ENCODE data around the gene CIDEC.
A peak's percentile ranks its signal among the peaks of the same experiment; 100 is the strongest.

The CIDEC gene

GRCh38 chr3:9837701-9838582 is 42.1 kb downstream of the CIDEC start:
- Histone ChIP-seq H2BK5ac (ENCODE audit: low read length) (peak overlapping the region; percentile 48), H3K79me1 (ENCODE audit: low read depth, low read length) (no peaks in the 10 kb centered on the region), H3K18ac (ENCODE audit: low read length) (no peak overlapping the region), H3K4ac (ENCODE audit: low read length) (no peak overlapping the region), H4K91ac (ENCODE audit: low read depth, low read length, poor library complexity) (no peak overlapping the region), H3K9me3 (replicated peaks in 1 of 2; ENCODE audit: control insufficient read depth in 2 of 2, insufficient read depth in 1 of 2, low read depth in 1 of 2, low read length in 2 of 2) (no peaks in the 10 kb centered on the region), H3K27me3 (ENCODE audit: control insufficient read depth in 3 of 3, insufficient read depth in 3 of 3, low read depth in 1 of 3, low read length in 3 of 3) (no peaks in the 10 kb centered on the region), H3K23ac (ENCODE audit: low read depth, low read length, poor library complexity) (peak overlapping the region; percentile 70), H2AK5ac (ENCODE audit: low read depth, low read length) (no peak overlapping the region), H2BK15ac (ENCODE audit: low read length) (no peak overlapping the region), H3K4me2 (ENCODE audit: insufficient read depth, low read length, poor library complexity, severe bottlenecking) (no peak overlapping the region), H3K27ac (replicated peaks; ENCODE audit: low read length) (no peak overlapping the region), H3K4me1 (ENCODE audit: control insufficient read depth in 2 of 2, insufficient read depth in 1 of 2, low read depth in 1 of 2, low read length in 2 of 2) (peaks cover 0 to under 1% of the 10 kb centered on the region in 2 donors), H3K36me3 (replicated peaks in 1 of 2; ENCODE audit: control insufficient read depth in 2 of 2, insufficient read depth in 2 of 2, low read length in 2 of 2) (peaks cover 46 to 79% of the 10 kb centered on the region in 2 donors), H4K8ac (ENCODE audit: low read depth, low read length) (no peak overlapping the region), H3K4me3 (ENCODE audit: low read length in 2 of 2) (no peak overlapping the region), H2BK12ac (ENCODE audit: low read length) (no peak overlapping the region), H3K9ac (ENCODE audit: low read depth, low read length, poor library complexity) (peak overlapping the region; percentile 45), H2BK120ac (ENCODE audit: low read depth, low read length) (no peak overlapping the region), H3K14ac (ENCODE audit: low read length) (no peak overlapping the region), H2AFZ (ENCODE audit: low read length) (no peak overlapping the region)
- no peak for DNase-seq (ENCODE audit: low spot score)
- WGBS, 2 donors (ENCODE audit: extremely low coverage in 2 of 2, insufficient read length in 2 of 2, insufficient replicate concordance in 1 of 2), result no CpG with 5 or more reads among the region's 12 CpGs

- Histone ChIP-seq H3K4me3 (ENCODE audit: low read length in 2 of 2) (peak overlapping the region in 1 of 2 donors; percentile 19), H4K91ac (ENCODE audit: low read depth, low read length, poor library complexity) (no peak overlapping the region)
Observed at GRCh38 chr3:9834520-9835380, 45.3 kb downstream of the CIDEC start.

GRCh38 chr3:9833078-9833477 is 47.0 kb downstream of the CIDEC start:
- Histone ChIP-seq H3K4ac (ENCODE audit: low read length) (no peak overlapping the region), H2BK120ac (ENCODE audit: low read depth, low read length) (no peak overlapping the region), H4K91ac (ENCODE audit: low read depth, low read length, poor library complexity) (no peak overlapping the region), H2BK5ac (ENCODE audit: low read length) (no peak overlapping the region), H3K4me3 (ENCODE audit: low read length in 2 of 2) (no peak overlapping the region), H3K27ac (replicated peaks; ENCODE audit: low read length) (no peak overlapping the region), H2AFZ (ENCODE audit: low read length) (no peak overlapping the region), H3K9ac (ENCODE audit: low read depth, low read length, poor library complexity) (no peak overlapping the region), H3K9me3 (replicated peaks in 1 of 2; ENCODE audit: control insufficient read depth in 2 of 2, insufficient read depth in 1 of 2, low read depth in 1 of 2, low read length in 2 of 2) (no peaks in the 10 kb centered on the region), H4K8ac (ENCODE audit: low read depth, low read length) (no peak overlapping the region), H2BK12ac (ENCODE audit: low read length) (no peak overlapping the region), H3K18ac (ENCODE audit: low read length) (peak overlapping the region; percentile 48), H3K27me3 (ENCODE audit: control insufficient read depth in 3 of 3, insufficient read depth in 3 of 3, low read depth in 1 of 3, low read length in 3 of 3) (no peaks in the 10 kb centered on the region), H3K23ac (ENCODE audit: low read depth, low read length, poor library complexity) (no peak overlapping the region), H2AK5ac (ENCODE audit: low read depth, low read length) (no peak overlapping the region), H2BK15ac (ENCODE audit: low read length) (no peak overlapping the region), H3K36me3 (replicated peaks in 1 of 2; ENCODE audit: control insufficient read depth in 2 of 2, insufficient read depth in 2 of 2, low read length in 2 of 2) (peaks cover 27 to 79% of the 10 kb centered on the region in 2 donors), H3K4me2 (ENCODE audit: insufficient read depth, low read length, poor library complexity, severe bottlenecking) (no peak overlapping the region), H3K4me1 (ENCODE audit: control insufficient read depth in 2 of 2, insufficient read depth in 1 of 2, low read depth in 1 of 2, low read length in 2 of 2) (no peaks in the 10 kb centered on the region), H3K14ac (ENCODE audit: low read length) (no peak overlapping the region), H3K79me1 (ENCODE audit: low read depth, low read length) (no peaks in the 10 kb centered on the region)
- no peak for DNase-seq (ENCODE audit: low spot score)
- WGBS, 2 donors (ENCODE audit: extremely low coverage in 2 of 2, insufficient read length in 2 of 2, insufficient replicate concordance in 1 of 2), result no CpG with 5 or more reads among the region's 9 CpGs

More at GRCh38 chr3:9834520-9835380, 45.3 kb downstream of the CIDEC start:
- no peaks in the 10 kb centered on the region for H3K27me3 ChIP-seq (ENCODE audit: control insufficient read depth in 3 of 3, insufficient read depth in 3 of 3, low read depth in 1 of 3, low read length in 3 of 3)
- no peak overlapping the region for H3K18ac ChIP-seq (ENCODE audit: low read length)
- H3K9me3 ChIP-seq (replicated peaks in 1 of 2; ENCODE audit: control insufficient read depth in 2 of 2, insufficient read depth in 1 of 2, low read depth in 1 of 2, low read length in 2 of 2), result no peaks in the 10 kb centered on the region
- no peak for DNase-seq (ENCODE audit: low spot score)
- H4K8ac ChIP-seq (ENCODE audit: low read depth, low read length), result no peak overlapping the region
- H3K4ac ChIP-seq (ENCODE audit: low read length), result no peak overlapping the region
- WGBS, 2 donors (ENCODE audit: extremely low coverage in 2 of 2, insufficient read length in 2 of 2, insufficient replicate concordance in 1 of 2), result no CpG with 5 or more reads among the region's 18 CpGs
- H2AK5ac ChIP-seq (ENCODE audit: low read depth, low read length), result no peak overlapping the region
- H2BK120ac ChIP-seq (ENCODE audit: low read depth, low read length), result no peak overlapping the region
- peaks cover 32 to 78% of the 10 kb centered on the region in 2 donors for H3K36me3 ChIP-seq (replicated peaks in 1 of 2; ENCODE audit: control insufficient read depth in 2 of 2, insufficient read depth in 2 of 2, low read length in 2 of 2)
- H3K4me2 ChIP-seq (ENCODE audit: insufficient read depth, low read length, poor library complexity, severe bottlenecking), result no peak overlapping the region
- no peak overlapping the region for H2BK12ac ChIP-seq (ENCODE audit: low read length)
- no peaks in the 10 kb centered on the region for H3K4me1 ChIP-seq (ENCODE audit: control insufficient read depth in 2 of 2, insufficient read depth in 1 of 2, low read depth in 1 of 2, low read length in 2 of 2)
- H3K27ac ChIP-seq (replicated peaks; ENCODE audit: low read length), result no peak overlapping the region
- no peak overlapping the region for H3K23ac ChIP-seq (ENCODE audit: low read depth, low read length, poor library complexity)
- no peak overlapping the region for H2BK15ac ChIP-seq (ENCODE audit: low read length)
- peak overlapping the region; percentile 5 for H2BK5ac ChIP-seq (ENCODE audit: low read length)
- H3K9ac ChIP-seq (ENCODE audit: low read depth, low read length, poor library complexity), result peak overlapping the region; percentile 50
- no peak overlapping the region for H3K14ac ChIP-seq (ENCODE audit: low read length)
- no peaks in the 10 kb centered on the region for H3K79me1 ChIP-seq (ENCODE audit: low read depth, low read length)
- no peak overlapping the region for H2AFZ ChIP-seq (ENCODE audit: low read length)

DNA sequence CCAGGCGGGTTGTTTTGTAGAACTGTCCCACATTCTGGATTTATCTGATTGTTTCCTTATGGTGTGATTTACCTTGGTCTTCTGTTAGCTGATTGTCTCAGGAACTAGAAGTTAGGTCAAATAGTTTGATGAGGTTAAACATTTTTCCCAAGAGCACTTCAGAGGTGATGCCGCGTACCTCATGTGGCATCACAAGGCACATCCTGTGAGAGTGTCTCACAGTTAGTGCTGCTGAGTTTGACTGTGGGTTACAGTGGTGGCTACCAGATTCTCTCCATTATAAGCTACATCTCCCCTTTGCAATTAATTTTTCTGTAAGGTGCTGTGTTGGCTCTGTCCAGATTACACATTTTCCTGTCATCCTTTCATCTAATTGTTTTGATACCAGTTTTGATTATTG is 48.8 kb downstream of the CIDEC start:
- Histone ChIP-seq H3K27ac (replicated peaks; ENCODE audit: low read length) (no peak overlapping the region), H4K91ac (ENCODE audit: low read depth, low read length, poor library complexity) (no peak overlapping the region), H3K36me3 (replicated peaks in 1 of 2; ENCODE audit: control insufficient read depth in 2 of 2, insufficient read depth in 2 of 2, low read length in 2 of 2) (peaks cover 24 to 83% of the 10 kb centered on the region in 2 donors), H3K4ac (ENCODE audit: low read length) (no peak overlapping the region), H3K27me3 (ENCODE audit: control insufficient read depth in 3 of 3, insufficient read depth in 3 of 3, low read depth in 1 of 3, low read length in 3 of 3) (no peaks in the 10 kb centered on the region), H2BK12ac (ENCODE audit: low read length) (no peak overlapping the region), H3K23ac (ENCODE audit: low read depth, low read length, poor library complexity) (no peak overlapping the region), H2BK5ac (ENCODE audit: low read length) (no peak overlapping the region), H3K4me3 (ENCODE audit: low read length in 2 of 2) (no peak overlapping the region), H2BK120ac (ENCODE audit: low read depth, low read length) (no peak overlapping the region), H3K4me1 (ENCODE audit: control insufficient read depth in 2 of 2, insufficient read depth in 1 of 2, low read depth in 1 of 2, low read length in 2 of 2) (no peaks in the 10 kb centered on the region), H2BK15ac (ENCODE audit: low read length) (no peak overlapping the region), H2AK5ac (ENCODE audit: low read depth, low read length) (no peak overlapping the region), H4K8ac (ENCODE audit: low read depth, low read length) (no peak overlapping the region), H3K14ac (ENCODE audit: low read length) (no peak overlapping the region), H3K4me2 (ENCODE audit: insufficient read depth, low read length, poor library complexity, severe bottlenecking) (no peak overlapping the region), H3K9me3 (replicated peaks in 1 of 2; ENCODE audit: control insufficient read depth in 2 of 2, insufficient read depth in 1 of 2, low read depth in 1 of 2, low read length in 2 of 2) (no peaks in the 10 kb centered on the region), H3K79me1 (ENCODE audit: low read depth, low read length) (no peaks in the 10 kb centered on the region), H3K9ac (ENCODE audit: low read depth, low read length, poor library complexity) (no peak overlapping the region), H2AFZ (ENCODE audit: low read length) (no peak overlapping the region), H3K18ac (ENCODE audit: low read length) (no peak overlapping the region)
- DNase-seq (ENCODE audit: low spot score), result no peak
- no CpG with 5 or more reads among the region's 3 CpGs for WGBS, 2 donors (ENCODE audit: extremely low coverage in 2 of 2, insufficient read length in 2 of 2, insufficient replicate concordance in 1 of 2)

All from neuronal stem cell (in vitro differentiated cells).